H7 (cell line): ENCODE data around the gene CASTOR2. TPM values are rescaled to one million over a fixed set of nuclear protein-coding genes. Genes with fewer than 3 reads are reported as not detected.
"Not testable (repeated sequence)": the region's sequence is repeated elsewhere in the genome, so short reads cannot be mapped to it uniquely, and the experiment has no call there.

Source experiments
- DNase-seq: peaks from one replicate; pipeline ENCODE4 v3.0.0; 2012
- H3K27me3 ChIP-seq: 2 replicates; pipeline ENCODE4 v1.6.0; 2011; ENCODE audit warnings: mild to moderate bottlenecking, low read length; ENCODE audit not compliant: control insufficient read depth, insufficient read depth
- H3K36me3 ChIP-seq: replicated peaks from 2 replicates; pipeline ENCODE4 v1.5.1; 2011; ENCODE audit warnings: low read length; ENCODE audit not compliant: control insufficient read depth, insufficient read depth
- H3K4me3 ChIP-seq: 2 replicates; pipeline ENCODE4 v1.5.1; 2011; ENCODE audit warnings: low read depth, mild to moderate bottlenecking, control low read depth, low read length, moderate library complexity; ENCODE audit not compliant: insufficient read depth
- total RNA-seq: library from RNA; depleted of rRNA; stranded (reverse); fragments of >200 nt; shearing (Covaris generic); gene quantifications from 2 replicates; pipeline ENCODE4 v1.2.3, GENCODE V29; 2014; rRNA removed

CASTOR2 gene
- total RNA-seq, 1 experiment from 2014 or later, result 28.5 TPM

DNA sequence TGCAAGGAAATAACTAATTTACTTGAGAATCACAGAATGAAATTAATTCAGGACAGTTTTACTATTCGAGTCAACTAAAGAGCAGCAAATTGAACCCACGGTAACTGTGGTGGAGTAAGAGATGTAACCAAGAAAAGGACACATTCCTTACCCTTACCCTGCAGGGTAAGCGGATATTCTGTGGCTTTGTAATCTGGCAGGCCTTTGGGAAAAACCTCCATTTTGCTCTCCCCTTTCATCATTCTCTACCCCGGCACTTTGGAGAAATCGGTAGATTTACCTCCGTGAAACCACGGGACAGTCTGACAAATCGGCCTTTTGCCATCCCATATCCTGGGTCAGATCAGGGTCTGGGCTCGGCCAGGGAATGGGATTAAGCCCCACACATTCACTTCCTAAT lies 90.7 kb downstream of the CASTOR2 start:
- Histone ChIP-seq H3K4me3 (no peak overlapping the region), H3K36me3 (peaks cover 29% of the 10 kb centered on the region), H3K27me3 (no peaks in the 10 kb centered on the region)
- DNase-seq, result no peak

DNA sequence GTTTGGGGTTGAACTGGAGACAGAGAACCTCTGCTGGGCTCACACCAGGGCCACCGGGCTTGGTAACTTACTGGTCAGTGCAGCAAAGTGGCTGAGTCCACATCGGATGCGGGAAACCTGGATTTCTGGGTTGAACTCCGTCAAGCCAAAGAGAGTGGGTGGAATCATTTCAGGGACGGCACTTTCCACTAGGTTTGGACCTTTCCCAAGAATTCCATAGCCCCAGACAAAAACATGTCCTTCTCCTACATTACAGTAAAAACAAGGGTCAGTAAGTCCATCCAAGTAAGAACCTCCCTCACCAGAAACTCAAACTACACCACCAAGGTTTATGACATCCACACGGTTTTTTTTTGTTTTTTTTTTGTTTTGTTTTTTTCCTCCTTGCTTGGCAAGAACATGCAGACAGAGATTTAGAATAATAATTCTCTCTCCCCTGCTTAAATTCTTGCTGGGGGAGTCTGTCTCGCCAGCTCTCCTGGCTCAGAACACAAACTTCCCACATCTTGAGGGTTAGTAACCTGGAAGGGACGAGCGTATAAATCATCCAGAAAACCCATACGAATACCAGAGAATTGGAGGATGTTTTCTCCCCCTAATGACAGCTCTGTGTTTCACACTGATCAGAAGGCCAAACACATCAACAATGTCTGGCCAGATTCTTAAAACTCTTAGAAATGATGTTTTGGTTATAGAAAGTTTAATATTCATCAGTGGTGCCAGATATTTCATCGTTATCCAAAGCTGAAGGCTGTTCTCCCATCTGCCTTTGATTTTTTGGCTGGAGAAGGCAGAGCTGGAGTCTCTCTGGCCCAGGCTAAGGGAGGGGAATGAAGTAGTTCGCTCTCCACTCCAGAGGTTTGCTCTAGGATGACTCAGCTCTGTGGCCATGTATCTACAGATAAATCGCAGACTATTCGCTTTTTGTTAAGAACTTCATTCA lies 91.6 kb downstream of the CASTOR2 start:
- Histone ChIP-seq H3K36me3 (peaks cover 33% of the 10 kb centered on the region), H3K27me3 (no peaks in the 10 kb centered on the region), H3K4me3 (no peak overlapping the region)
- DNase-seq, result no peak

DNA sequence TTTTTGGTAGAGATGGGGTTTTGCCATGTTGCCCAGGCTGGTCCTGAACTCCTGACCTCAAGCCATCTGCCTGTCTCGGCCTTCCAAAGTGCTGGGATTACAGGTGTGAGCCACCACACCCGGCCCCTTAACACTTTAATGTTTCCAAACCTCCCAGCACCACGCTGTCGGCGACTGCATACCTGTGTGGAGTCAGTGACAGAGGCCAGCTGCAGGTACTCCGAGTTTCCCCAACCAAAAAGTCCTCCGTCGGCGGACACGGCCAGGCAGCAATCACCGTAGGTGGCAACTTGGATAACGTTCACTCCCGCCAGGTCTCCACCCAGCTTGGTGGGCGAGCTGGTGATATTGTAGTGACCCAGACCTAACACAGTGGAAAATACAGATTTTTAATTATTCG lies 93.9 kb downstream of the CASTOR2 start:
- Histone ChIP-seq H3K36me3 (peaks cover 43% of the 10 kb centered on the region), H3K27me3 (no peaks in the 10 kb centered on the region), H3K4me3 (no peak overlapping the region)
- DNase-seq, result no peak

DNA sequence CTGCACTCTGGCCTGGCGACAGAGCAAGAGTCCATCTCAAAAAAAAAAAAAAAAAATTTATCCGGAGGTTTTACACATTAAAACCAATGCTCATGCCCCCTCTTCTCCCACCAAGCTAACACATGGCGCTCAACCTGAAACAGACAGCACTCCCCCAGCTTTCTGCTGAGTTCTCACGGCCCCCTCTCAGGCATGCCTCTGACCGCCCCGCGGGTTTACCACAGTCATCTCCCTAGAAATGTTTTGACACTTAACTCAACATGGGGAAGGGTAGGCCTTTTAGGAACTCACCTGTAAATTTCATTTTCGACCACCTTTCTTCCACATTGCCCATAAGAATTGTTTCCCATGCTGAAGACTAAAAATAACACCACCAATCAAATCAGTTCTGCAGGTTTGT lies 99.8 kb downstream of the CASTOR2 start:
- no peak overlapping the region for H3K4me3 ChIP-seq
- DNase-seq, result no peak
- H3K27me3 ChIP-seq, result no peaks in the 10 kb centered on the region
- H3K36me3 ChIP-seq, result peaks cover 32% of the 10 kb centered on the region

DNA sequence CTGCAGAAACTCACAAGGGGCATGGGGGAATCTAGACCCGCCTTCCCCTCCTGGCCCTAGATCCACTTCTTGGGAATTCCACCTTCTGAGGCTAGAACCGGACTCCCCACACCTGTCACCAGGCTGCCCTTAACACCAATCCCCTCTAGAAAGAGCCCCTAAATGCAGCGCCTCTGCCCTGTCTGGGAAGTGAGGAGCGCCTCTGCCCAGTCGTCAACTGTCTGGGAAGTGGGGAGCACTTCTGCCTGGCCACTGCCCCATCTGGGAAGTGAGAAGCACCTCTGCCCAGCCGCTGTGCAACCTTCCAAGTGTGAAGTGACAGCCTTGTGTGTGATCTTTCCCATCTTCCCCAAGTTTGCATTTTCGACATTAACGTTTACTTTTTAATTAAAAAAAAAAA lies 100.3 kb downstream of the CASTOR2 start:
- no peaks in the 10 kb centered on the region for H3K27me3 ChIP-seq
- no peak for DNase-seq
- H3K4me3 ChIP-seq, result no peak overlapping the region
- H3K36me3 ChIP-seq, result peaks cover 33% of the 10 kb centered on the region

DNA sequence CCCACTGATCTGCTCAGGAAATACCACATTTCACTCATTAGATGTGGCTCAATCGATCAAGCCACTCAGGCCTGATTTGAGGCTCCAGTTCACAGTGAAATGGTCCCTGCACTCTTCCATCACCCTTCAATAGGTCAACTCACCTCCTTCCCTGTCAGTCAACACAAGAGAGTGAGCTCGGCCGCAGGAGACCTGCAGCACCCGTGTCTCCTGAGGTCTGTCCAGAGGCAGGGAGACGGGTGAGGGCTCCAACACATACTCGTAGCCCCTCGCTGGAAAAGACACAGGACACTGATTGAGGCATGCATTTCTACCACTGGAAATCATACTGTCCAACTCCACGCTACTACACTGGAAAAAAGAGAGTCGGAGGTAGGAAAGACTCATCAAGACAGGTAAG lies 102.0 kb downstream of the CASTOR2 start:
- no peak overlapping the region for H3K4me3 ChIP-seq
- no peak for DNase-seq
- H3K27me3 ChIP-seq, result no peaks in the 10 kb centered on the region
- peaks cover 21% of the 10 kb centered on the region for H3K36me3 ChIP-seq

DNA sequence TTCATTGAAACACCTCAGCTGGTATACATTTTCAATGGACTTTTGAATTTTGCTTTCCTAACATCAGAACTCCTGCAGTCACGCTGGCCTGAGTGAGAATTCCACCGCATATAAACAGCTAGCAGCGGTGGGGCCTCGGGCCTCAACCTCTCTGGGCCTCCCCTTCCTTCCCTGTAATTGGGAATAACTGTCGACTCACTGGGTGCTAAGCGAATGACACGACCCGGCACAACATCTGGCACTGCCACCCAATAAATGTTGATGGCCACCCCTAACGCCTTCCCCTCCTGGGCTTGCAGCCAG lies 108.4 kb downstream of the CASTOR2 start:
- no peak for DNase-seq
- peaks cover 4% of the 10 kb centered on the region for H3K36me3 ChIP-seq
- no peaks in the 10 kb centered on the region for H3K27me3 ChIP-seq
- peak overlapping the region; percentile 94 for H3K4me3 ChIP-seq

DNA sequence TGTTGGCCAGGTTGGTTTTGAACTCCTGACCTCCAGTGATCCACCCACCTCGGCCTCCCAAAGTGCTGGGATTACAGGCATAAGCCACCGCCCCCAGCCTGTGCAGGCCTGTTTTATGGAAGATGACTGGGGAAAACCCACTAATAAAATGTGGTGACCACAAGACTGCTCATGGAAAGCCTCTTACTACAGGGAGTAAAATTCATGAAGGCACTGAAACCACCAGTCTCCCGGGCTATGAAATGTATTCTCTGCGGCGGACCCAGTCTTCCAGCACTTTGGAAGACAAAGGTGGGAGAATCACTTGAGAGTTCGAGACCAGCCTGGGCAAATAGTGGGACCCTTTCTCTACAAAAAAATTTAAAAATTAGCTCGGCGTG lies 109.7 kb downstream of the CASTOR2 start:
- DNase-seq, H3K36me3 ChIP-seq, H3K27me3 ChIP-seq: not testable (repeated sequence)
- peak overlapping the region; percentile 94; the same call in 1 of the 2 replicates for H3K4me3 ChIP-seq

Other genes starting within 250 kb of the CASTOR2 start
- 0.31 and 0.70 TPM in 2 replicates for gene NCF1, start 190.7 kb upstream of the CASTOR2 start, total RNA-seq
- 0.76 and 2.5 TPM in 2 replicates for gene GTF2IRD2, start 113.1 kb upstream of the CASTOR2 start, total RNA-seq
- 83.9 and 93.9 TPM in 2 replicates for gene RCC1L, start 109.1 kb downstream of the CASTOR2 start, total RNA-seq
- 4.5 and 9.6 TPM in 2 replicates for gene GTF2IRD2B, start 127.9 kb downstream of the CASTOR2 start, total RNA-seq